PFSK-1 (cell line): ENCODE data around the gene NCAPH2.

ENCODE experiments used
- POLR2AphosphoS5 ChIP-seq: IDR thresholded peaks from 2 replicates; pipeline ENCODE4 v1.6.1; 2012; ENCODE audit warnings: low read depth, mild to moderate bottlenecking, control low read depth, low read length, moderate library complexity
- REST ChIP-seq, 2 experiments: IDR thresholded peaks; 2 replicates each; pipeline versions ENCODE4 v1.6.1 to v1.8.0; 2011 to 2012; ENCODE audit warnings: low read depth in 2 of 2, low read length in 2 of 2, control low read depth in 1 of 2, inconsistent platforms in 1 of 2, mild to moderate bottlenecking in 1 of 2, moderate library complexity in 1 of 2; ENCODE audit not compliant: insufficient read depth in 1 of 2
- SIN3A ChIP-seq: IDR thresholded peaks from 2 replicates; pipeline ENCODE4 v1.6.1; 2012; ENCODE audit warnings: mild to moderate bottlenecking, low read length, moderate library complexity, borderline replicate concordance; ENCODE audit not compliant: insufficient read depth
- TAF1 ChIP-seq: IDR thresholded peaks from 2 replicates; pipeline ENCODE4 v1.6.1; 2012; ENCODE audit warnings: low read length, control low read depth, borderline replicate concordance; ENCODE audit not compliant: insufficient read depth

DNA sequence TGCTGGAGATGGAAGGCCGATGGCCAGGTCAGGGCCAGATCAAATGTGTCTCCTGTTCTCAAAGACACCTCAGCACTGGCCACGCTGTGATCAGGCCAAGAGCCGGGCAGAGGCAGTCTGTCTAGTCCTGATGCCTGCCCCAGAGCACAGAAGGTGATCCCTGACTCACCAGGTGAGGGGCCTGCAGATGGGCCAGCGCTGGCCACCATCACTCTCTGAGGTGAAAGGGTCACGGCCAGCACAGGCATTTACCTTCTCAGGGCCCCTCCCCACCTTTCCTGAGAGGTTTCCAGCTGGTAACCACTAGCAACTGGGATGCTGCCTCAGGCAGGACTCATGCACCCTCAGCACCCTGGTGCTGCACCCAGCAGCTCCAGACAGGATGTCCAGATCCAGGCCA is 36.1 kb upstream of the NCAPH2 start:
- TF ChIP-seq POLR2AphosphoS5, result no peak
- TF ChIP-seq REST (IDR thresholded peaks at IDR 0.05; ENCODE audit: insufficient read depth in 1 of 2, low read depth in 2 of 2, low read length in 2 of 2), result no peak
- TF ChIP-seq TAF1, result no peak
- no peak for TF ChIP-seq SIN3A
